HL-60 (cell line): ENCODE data around the gene LIPN.

ENCODE experiments used
- DNase-seq, 2 experiments: peaks; one replicate each; pipeline ENCODE4 v3.0.0-alpha.2; 2010 to 2020; ENCODE audit warnings: low read depth in 1 of 2, low spot score in 1 of 2
- H3K27ac ChIP-seq: fragments of 250-450 bp; sonication (Bioruptor Pico); replicated peaks from 2 replicates; pipeline ENCODE4 v1.5.1; 2020; ENCODE audit warnings: mild to moderate bottlenecking, moderate library complexity
- H3K27me3 ChIP-seq: fragments of 250-450 bp; sonication (Bioruptor Pico); 2 replicates; pipeline ENCODE4 v1.5.1; 2021; ENCODE audit warnings: mild to moderate bottlenecking, moderate library complexity; ENCODE audit not compliant: insufficient read depth, poor library complexity, severe bottlenecking
- H3K4me3 ChIP-seq: replicated peaks from 2 replicates; pipeline ENCODE4 v1.5.1; 2011; ENCODE audit warnings: mild to moderate bottlenecking, control low read depth, low read length; ENCODE audit not compliant: insufficient read depth
- CTCF ChIP-seq: IDR thresholded peaks from one replicate; pipeline ENCODE4 v1.5.1; 2011; ENCODE audit warnings: low read length, control low read depth, inconsistent platforms; ENCODE audit not compliant: insufficient read depth
- GABPA ChIP-seq: IDR thresholded peaks from 2 replicates; pipeline ENCODE4 v1.6.1; 2012; ENCODE audit warnings: low read depth
- POLR2AphosphoS5 ChIP-seq: IDR thresholded peaks from 2 replicates; pipeline ENCODE4 v1.6.1; 2012; ENCODE audit warnings: low read depth
- REST ChIP-seq: IDR thresholded peaks from 2 replicates; pipeline ENCODE4 v1.6.1; 2012; ENCODE audit warnings: low read depth; ENCODE audit not compliant: insufficient replicate concordance
- SPI1 ChIP-seq: IDR thresholded peaks from 2 replicates; pipeline ENCODE4 v1.6.1; 2012; ENCODE audit warnings: low read depth, mild to moderate bottlenecking, borderline replicate concordance

LIPN gene

GRCh38 chr10:88754287-88754686, 5.5 kb upstream of the LIPN start:
- TF ChIP-seq GABPA (no peak), POLR2AphosphoS5 (no peak), REST (no peak), CTCF (no peak), SPI1 (no peak)
- no peak overlapping the region for H3K27ac ChIP-seq
- no peaks in the 10 kb centered on the region for H3K27me3 ChIP-seq
- no peak for DNase-seq
- no peak overlapping the region for H3K4me3 ChIP-seq

GRCh38 chr10:88755753-88756152, 4.1 kb upstream of the LIPN start:
- no peak for DNase-seq
- no peak overlapping the region for H3K4me3 ChIP-seq
- H3K27me3 ChIP-seq: no peaks in the 10 kb centered on the region
- TF ChIP-seq CTCF: no peak
- no peak for TF ChIP-seq GABPA
- no peak for TF ChIP-seq SPI1
- no peak for TF ChIP-seq POLR2AphosphoS5
- no peak for TF ChIP-seq REST
- no peak overlapping the region for H3K27ac ChIP-seq

GRCh38 chr10:88756660-88757059, 3.2 kb upstream of the LIPN start:
- no peaks in the 10 kb centered on the region for H3K27me3 ChIP-seq
- no peak overlapping the region for H3K27ac ChIP-seq
- no peak for TF ChIP-seq REST
- no peak for TF ChIP-seq GABPA
- no peak for TF ChIP-seq CTCF
- no peak for TF ChIP-seq SPI1
- no peak for TF ChIP-seq POLR2AphosphoS5
- H3K4me3 ChIP-seq: no peak overlapping the region
- no peak for DNase-seq
